ENCODE data around the gene C6orf89.

GRCh38 chr6:36852481-36853147 lies 33.1 kb upstream of the C6orf89 start:
- no peak for TF ChIP-seq POLR2A (IDR thresholded peaks at IDR 0.05; ENCODE audit: low read depth, low read length)
- TF ChIP-seq TAF1 (IDR thresholded peaks at IDR 0.05; ENCODE audit: low read depth, low read length), result no peak
- TF ChIP-seq SPI1 (IDR thresholded peaks at IDR 0.05; ENCODE audit: low read depth, low read length), result no peak
- TF ChIP-seq POLR2AphosphoS5 (IDR thresholded peaks at IDR 0.05; ENCODE audit: low read depth, low read length), result no peak
- no peak for TF ChIP-seq PAX5 (IDR thresholded peaks at IDR 0.05; ENCODE audit: insufficient read depth, low read length, severe bottlenecking)
- TF ChIP-seq POU2F2 (IDR thresholded peaks at IDR 0.05; ENCODE audit: low read depth, low read length), result no peak
